ENCODE data around the gene AADACL4.

- TF ChIP-seq, protein P1, sequence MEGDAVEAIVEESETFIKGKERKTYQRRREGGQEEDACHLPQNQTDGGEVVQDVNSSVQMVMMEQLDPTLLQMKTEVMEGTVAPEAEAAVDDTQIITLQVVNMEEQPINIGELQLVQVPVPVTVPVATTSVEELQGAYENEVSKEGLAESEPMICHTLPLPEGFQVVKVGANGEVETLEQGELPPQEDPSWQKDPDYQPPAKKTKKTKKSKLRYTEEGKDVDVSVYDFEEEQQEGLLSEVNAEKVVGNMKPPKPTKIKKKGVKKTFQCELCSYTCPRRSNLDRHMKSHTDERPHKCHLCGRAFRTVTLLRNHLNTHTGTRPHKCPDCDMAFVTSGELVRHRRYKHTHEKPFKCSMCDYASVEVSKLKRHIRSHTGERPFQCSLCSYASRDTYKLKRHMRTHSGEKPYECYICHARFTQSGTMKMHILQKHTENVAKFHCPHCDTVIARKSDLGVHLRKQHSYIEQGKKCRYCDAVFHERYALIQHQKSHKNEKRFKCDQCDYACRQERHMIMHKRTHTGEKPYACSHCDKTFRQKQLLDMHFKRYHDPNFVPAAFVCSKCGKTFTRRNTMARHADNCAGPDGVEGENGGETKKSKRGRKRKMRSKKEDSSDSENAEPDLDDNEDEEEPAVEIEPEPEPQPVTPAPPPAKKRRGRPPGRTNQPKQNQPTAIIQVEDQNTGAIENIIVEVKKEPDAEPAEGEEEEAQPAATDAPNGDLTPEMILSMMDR (IDR thresholded peaks at IDR 0.05 in 2 of 3, conservative IDR thresholded peaks at IDR 0.05 in 1 of 3; ENCODE audit: insufficient read depth in 2 of 3, low read depth in 1 of 3, low read length in 3 of 3): no peak
- peak; percentile 8; the same call in 1 of the 2 replicates for TF ChIP-seq REST (IDR thresholded peaks at IDR 0.05; ENCODE audit: borderline replicate concordance)
- TF ChIP-seq REST (CRISPR knock-in tag; IDR thresholded peaks at IDR 0.05; ENCODE audit: low read depth): no peak
- TF ChIP-seq CBX3 (IDR thresholded peaks at IDR 0.05; ENCODE audit: borderline replicate concordance in 1 of 2, low read length in 2 of 2): no peak
- no peak for TF ChIP-seq POLR2G (IDR thresholded peaks at IDR 0.05; ENCODE audit: low read depth, low read length)
- no peak for TF ChIP-seq ZNF707 (CRISPR knock-in tag; conservative IDR thresholded peaks at IDR 0.05)
- no peak for TF ChIP-seq ZNF589 (CRISPR knock-in tag; IDR thresholded peaks at IDR 0.05; ENCODE audit: low read depth)
- TF ChIP-seq ELK1 (CRISPR knock-in tag; IDR thresholded peaks at IDR 0.05): no peak
- TF ChIP-seq CHD2 (IDR thresholded peaks at IDR 0.05; ENCODE audit: low read depth, low read length): no peak
Observed at GRCh38 chr1:12712929-12713328, 69.0 kb downstream of the AADACL4 start.

Measured in K562 (cell line).